Measurements from ENCODE around the gene GRAP2. TPM values are rescaled to one million over a fixed set of nuclear protein-coding genes. Genes with fewer than 3 reads are reported as not detected.

GRAP2 gene
- total and polyA plus RNA-seq, 2 donors (not counting 3 experiments of a cell fraction or from before 2014, with no cell fraction given) = 0.04 TPM; not detected in 1

DNA sequence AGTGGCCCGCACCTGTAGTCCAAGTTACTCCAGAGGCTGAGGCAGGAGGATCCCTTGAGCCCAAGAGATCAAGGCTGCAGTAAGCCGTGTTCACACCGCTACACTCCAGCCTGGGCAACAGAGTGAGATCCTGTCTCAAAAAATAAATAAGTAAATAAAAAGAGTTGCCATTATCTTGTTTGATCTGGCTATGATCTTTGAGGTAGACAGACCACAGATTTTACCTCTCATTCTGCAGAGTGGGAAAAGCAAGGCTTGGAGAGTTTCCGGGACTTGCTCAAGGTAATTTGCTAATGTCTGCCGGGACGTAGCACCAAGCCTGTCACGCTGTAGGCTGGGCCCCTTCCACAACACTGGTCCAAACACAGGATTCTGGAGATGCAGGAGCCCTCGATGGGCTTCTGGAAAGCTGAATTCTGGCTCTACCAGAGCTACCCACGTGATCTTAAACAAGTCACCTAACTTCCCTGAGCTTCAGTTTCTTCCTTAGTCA lies 6.8 kb downstream of the GRAP2 start:
- H3K4me1 ChIP-seq (ENCODE audit: control insufficient read depth, extremely low read depth, insufficient read depth, low read length) = no peaks in the 10 kb centered on the region

More for the DNA sequence above, 6.8 kb downstream of the GRAP2 start:
- no peaks in the 10 kb centered on the region for H3K9me3 ChIP-seq (replicated peaks; ENCODE audit: control insufficient read depth, insufficient read depth, low read length)
- peaks cover 9 to 15% of the 10 kb centered on the region in 2 experiments for H3K27me3 ChIP-seq (ENCODE audit: control insufficient read depth in 2 of 2, insufficient read depth in 2 of 2, low read length in 2 of 2)
- H3K4me2 ChIP-seq (ENCODE audit: insufficient read depth, low read length) = no peak overlapping the region
- no peaks in the 10 kb centered on the region for H3K9me1 ChIP-seq (replicated peaks; ENCODE audit: control insufficient read depth, extremely low read depth, insufficient read depth, low read length)
- intact Hi-C loops (cut with micrococcal nuclease) = no loop called here
- DNase-seq (ENCODE audit: low read depth, low spot score) (no peak), FAIRE-seq (no peak)
- H4K20me1 ChIP-seq (replicated peaks; ENCODE audit: control insufficient read depth, extremely low read depth, insufficient read depth, low read length) = no peaks in the 10 kb centered on the region
- no peak overlapping the region for H2AFZ ChIP-seq (ENCODE audit: low read depth, low read length)
- ChIA-PET POLR2A (no interaction called here), CTCF (no interaction called here)
- TF ChIP-seq JUN (IDR thresholded peaks at IDR 0.05; ENCODE audit: borderline replicate concordance, insufficient read depth, insufficient read length, low read depth) = no peak
- TF ChIP-seq FOS (IDR thresholded peaks at IDR 0.05; ENCODE audit: borderline replicate concordance, insufficient read depth, low read length) = no peak
- no peak for TF ChIP-seq POLR2A (IDR thresholded peaks at IDR 0.05; ENCODE audit: low read depth, low read length)
- TF ChIP-seq MAX (IDR thresholded peaks at IDR 0.05; ENCODE audit: insufficient read depth, insufficient read length) = no peak
- no peak for TF ChIP-seq GATA2 (IDR thresholded peaks at IDR 0.05; ENCODE audit: insufficient read depth, insufficient read length, low read depth, low read length)
- TF ChIP-seq, protein P1, sequence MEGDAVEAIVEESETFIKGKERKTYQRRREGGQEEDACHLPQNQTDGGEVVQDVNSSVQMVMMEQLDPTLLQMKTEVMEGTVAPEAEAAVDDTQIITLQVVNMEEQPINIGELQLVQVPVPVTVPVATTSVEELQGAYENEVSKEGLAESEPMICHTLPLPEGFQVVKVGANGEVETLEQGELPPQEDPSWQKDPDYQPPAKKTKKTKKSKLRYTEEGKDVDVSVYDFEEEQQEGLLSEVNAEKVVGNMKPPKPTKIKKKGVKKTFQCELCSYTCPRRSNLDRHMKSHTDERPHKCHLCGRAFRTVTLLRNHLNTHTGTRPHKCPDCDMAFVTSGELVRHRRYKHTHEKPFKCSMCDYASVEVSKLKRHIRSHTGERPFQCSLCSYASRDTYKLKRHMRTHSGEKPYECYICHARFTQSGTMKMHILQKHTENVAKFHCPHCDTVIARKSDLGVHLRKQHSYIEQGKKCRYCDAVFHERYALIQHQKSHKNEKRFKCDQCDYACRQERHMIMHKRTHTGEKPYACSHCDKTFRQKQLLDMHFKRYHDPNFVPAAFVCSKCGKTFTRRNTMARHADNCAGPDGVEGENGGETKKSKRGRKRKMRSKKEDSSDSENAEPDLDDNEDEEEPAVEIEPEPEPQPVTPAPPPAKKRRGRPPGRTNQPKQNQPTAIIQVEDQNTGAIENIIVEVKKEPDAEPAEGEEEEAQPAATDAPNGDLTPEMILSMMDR (IDR thresholded peaks at IDR 0.05; ENCODE audit: extremely low read depth in 1 of 2, insufficient read depth in 1 of 2, low read depth in 1 of 2, low read length in 2 of 2) = no peak
- TF ChIP-seq EZH2 (IDR thresholded peaks at IDR 0.05; ENCODE audit: borderline replicate concordance, low read depth, low read length, severe bottlenecking) = no peak
- TF ChIP-seq MYC (IDR thresholded peaks at IDR 0.05; ENCODE audit: low read depth, low read length) = no peak
- TF ChIP-seq POLR2AphosphoS5 (IDR thresholded peaks at IDR 0.05; ENCODE audit: insufficient read depth, low read depth, low read length) = no peak
- H3K9ac ChIP-seq (replicated peaks; ENCODE audit: extremely low read depth, insufficient read depth, low read length) = no peak overlapping the region
- no TSS peak for BruUV-seq (replicated peaks)
- H3K36me3 ChIP-seq (ENCODE audit: control insufficient read depth in 2 of 2, extremely low read depth in 1 of 2, insufficient read depth in 2 of 2, low read length in 2 of 2) = no peaks in the 10 kb centered on the region
- no peaks in the 10 kb centered on the region for H3K79me2 ChIP-seq (ENCODE audit: control insufficient read depth, insufficient read depth, low read length)
- H3K4me3 ChIP-seq (replicated peaks in 1 of 3; ENCODE audit: insufficient read depth in 1 of 3, low read depth in 1 of 3, low read length in 3 of 3) = no peak overlapping the region
- dilution Hi-C loops (cut with MboI; ENCODE audit: extremely low pct_ligation_motif_present, low sequenced_read_pairs) = no loop called here
- H3K27ac ChIP-seq (ENCODE audit: insufficient read depth, low read depth, low read length) = no peak overlapping the region

All from endothelial cell of umbilical vein (primary cell).